Measurements from ENCODE around the gene RNF220.

Gene RNF220

GRCh38 chr1:44591381-44591780, 186.3 kb downstream of the RNF220 start:
- peak; percentile 51 for DNase-seq

GRCh38 chr1:44592208-44593145, 187.4 kb downstream of the RNF220 start:
- no peak for DNase-seq

GRCh38 chr1:44594353-44594752, 189.3 kb downstream of the RNF220 start:
- no peak for DNase-seq

- DNase-seq = peak; percentile 86
Observed at GRCh38 chr1:44594871-44595735, 190.0 kb downstream of the RNF220 start.

GRCh38 chr1:44596511-44596910, 191.5 kb downstream of the RNF220 start:
- DNase-seq = no peak

GRCh38 chr1:44598167-44598566, 193.1 kb downstream of the RNF220 start:
- no peak for DNase-seq

GRCh38 chr1:44602634-44603628, 197.9 kb downstream of the RNF220 start:
- DNase-seq = no peak

- DNase-seq = no peak
Observed at GRCh38 chr1:44603718-44604117, 198.7 kb downstream of the RNF220 start.

- DNase-seq = no peak
Observed at GRCh38 chr1:44604157-44604955, 199.3 kb downstream of the RNF220 start.

- DNase-seq = no peak
Observed at GRCh38 chr1:44605914-44606615, 201.0 kb downstream of the RNF220 start.

- DNase-seq = no peak
Observed at GRCh38 chr1:44606701-44607281, 201.7 kb downstream of the RNF220 start.

- DNase-seq = no peak
Observed at GRCh38 chr1:44608141-44608540, 203.1 kb downstream of the RNF220 start.

GRCh38 chr1:44609412-44609767, 204.3 kb downstream of the RNF220 start:
- DNase-seq = peak; percentile 65

GRCh38 chr1:44609768-44610526, 204.9 kb downstream of the RNF220 start:
- peak; percentile 54 for DNase-seq

GRCh38 chr1:44610527-44611148, 205.6 kb downstream of the RNF220 start:
- no peak for DNase-seq

GRCh38 chr1:44611419-44611818, 206.4 kb downstream of the RNF220 start:
- no peak for DNase-seq

GRCh38 chr1:44611866-44612265, 206.8 kb downstream of the RNF220 start:
- no peak for DNase-seq

GRCh38 chr1:44613941-44614340, 208.9 kb downstream of the RNF220 start:
- no peak for DNase-seq

GRCh38 chr1:44616284-44616990, 211.4 kb downstream of the RNF220 start:
- no peak for DNase-seq

Measured in hematopoietic multipotent progenitor cell treated with erythropoietin and hydrocortisone succinate and interleukin-3 and kit ligand, for 4 days (in vitro differentiated cells).